Keratinocyte (primary cell): ENCODE measurements around the gene CERKL. TPM values are rescaled to one million over a fixed set of nuclear protein-coding genes. Genes with fewer than 3 reads are reported as not detected.

ENCODE experiments used
- DNase-seq: peaks from one replicate; pipeline ENCODE4 v3.0.0-alpha.2; 2011; ENCODE audit warnings: low read depth, missing footprints, low spot score
- FAIRE-seq: peaks from 2 replicates; lab custom pipeline; 2011; peaks lifted over from hg19 to GRCh38; lab: Jason Lieb, UNC
- H2AFZ ChIP-seq: 2 replicates; pipeline ENCODE4 v1.6.0; 2012; ENCODE audit warnings: low read length, control low read depth, inconsistent platforms; ENCODE audit not compliant: control insufficient read depth
- H3K27ac ChIP-seq: 2 replicates; pipeline ENCODE4 v1.5.1; 2011; ENCODE audit warnings: low read length; ENCODE audit not compliant: control insufficient read depth, insufficient read depth
- H3K27me3 ChIP-seq: 3 replicates; pipeline ENCODE4 v1.6.0; 2011; ENCODE audit warnings: low read length; ENCODE audit not compliant: control insufficient read depth, insufficient read depth; ENCODE audit errors: extremely low read depth
- H3K36me3 ChIP-seq, 2 experiments: 2 replicates in 1 of 2; 3 replicates in 1 of 2; pipeline ENCODE4 v1.5.1; 2011; ENCODE audit warnings: low read length in 2 of 2, mild to moderate bottlenecking in 1 of 2; ENCODE audit not compliant: control insufficient read depth in 2 of 2, insufficient read depth in 2 of 2; ENCODE audit errors: extremely low read depth in 1 of 2
- H3K4me1 ChIP-seq: 3 replicates; pipeline ENCODE4 v1.5.1; 2011; ENCODE audit warnings: low read length; ENCODE audit not compliant: control insufficient read depth, insufficient read depth; ENCODE audit errors: extremely low read depth
- H3K4me2 ChIP-seq: 3 replicates; pipeline ENCODE4 v1.6.0; 2011; ENCODE audit warnings: low read depth, low read length; ENCODE audit not compliant: control insufficient read depth, insufficient read depth; ENCODE audit errors: extremely low read depth
- H3K4me3 ChIP-seq, 3 experiments: fragments of 200-600 bp in 1 of 3; sonication (generic) in 1 of 3; 2 replicates in 2 of 3; 3 replicates in 1 of 3; pipeline ENCODE4 v1.5.1; 2011 to 2016; ENCODE audit warnings: low read length in 3 of 3, mild to moderate bottlenecking in 3 of 3, control low read depth in 2 of 3, inconsistent platforms in 1 of 3, low read depth in 1 of 3, mixed read lengths in 1 of 3, mixed run types in 1 of 3, moderate library complexity in 1 of 3; ENCODE audit not compliant: control insufficient read depth in 2 of 3, insufficient read depth in 2 of 3; ENCODE audit errors: extremely low read depth in 1 of 3
- H3K79me2 ChIP-seq: 2 replicates; pipeline ENCODE4 v1.6.0; 2012; ENCODE audit warnings: low read length; ENCODE audit not compliant: control insufficient read depth, insufficient read depth
- H3K9ac ChIP-seq: 3 replicates; pipeline ENCODE4 v1.6.0; 2011; ENCODE audit warnings: low read length; ENCODE audit not compliant: control insufficient read depth, insufficient read depth; ENCODE audit errors: extremely low read depth
- H3K9me1 ChIP-seq: 3 replicates; pipeline ENCODE4 v1.6.0; 2011; ENCODE audit warnings: low read length; ENCODE audit not compliant: control insufficient read depth, insufficient read depth; ENCODE audit errors: extremely low read depth
- H3K9me3 ChIP-seq: 2 replicates; pipeline ENCODE4 v1.5.1; 2012; ENCODE audit warnings: low read depth, low read length; ENCODE audit not compliant: control insufficient read depth
- H4K20me1 ChIP-seq: 3 replicates; pipeline ENCODE4 v1.6.0; 2011; ENCODE audit warnings: low read length; ENCODE audit not compliant: control insufficient read depth, insufficient read depth; ENCODE audit errors: extremely low read depth
- EZH2 ChIP-seq: IDR thresholded peaks from one replicate; pipeline ENCODE4 v1.6.1; 2012; ENCODE audit warnings: inconsistent platforms, mild to moderate bottlenecking, low read length, moderate library complexity
- dilution Hi-C: fragments of 300-500 bp; cut with MboI; formaldehyde crosslinking; loops from one replicate; pipeline ENCODE4 v1.7.0; 2020; ENCODE audit warnings: low sequenced_read_pairs; ENCODE audit not compliant: extremely low pct_ligation_motif_present
- polyA plus RNA-seq, 5 experiments: library from polyadenylated mRNA; depleted of rRNA in 3 of 5; stranded (reverse) in 3 of 5; stranded (forward) in 1 of 5; unstranded in 1 of 5; fragments of >200 nt; gene quantifications; 1 replicate in 1 of 5; 2 replicates in 3 of 5; 3 replicates in 1 of 5; pipeline versions ENCODE4 v1.2.1 to v1.2.3, GENCODE V29; 2011 to 2012; ENCODE audit warnings: missing spikeins in 2 of 5, low read depth in 1 of 5, low replicate concordance in 1 of 5
- TF ChIP-seq, protein P1 (sequence below), 3 experiments: IDR thresholded peaks in 1 of 3; conservative IDR thresholded peaks in 1 of 3; optimal IDR thresholded peaks in 1 of 3; 2 replicates in 2 of 3; 3 replicates in 1 of 3; pipeline versions ENCODE3 to v1.5.1; 2011; ENCODE audit warnings: low read length in 3 of 3, mild to moderate bottlenecking in 3 of 3, moderate library complexity in 2 of 3, control low read depth in 1 of 3, inconsistent platforms in 1 of 3; ENCODE audit not compliant: insufficient read depth in 2 of 3; ENCODE audit errors: extremely low read depth in 1 of 3

The CERKL gene
- polyA plus RNA-seq, 1 donor (not counting 4 experiments of a cell fraction or from before 2014, with no cell fraction given): 0.03 TPM

DNA sequence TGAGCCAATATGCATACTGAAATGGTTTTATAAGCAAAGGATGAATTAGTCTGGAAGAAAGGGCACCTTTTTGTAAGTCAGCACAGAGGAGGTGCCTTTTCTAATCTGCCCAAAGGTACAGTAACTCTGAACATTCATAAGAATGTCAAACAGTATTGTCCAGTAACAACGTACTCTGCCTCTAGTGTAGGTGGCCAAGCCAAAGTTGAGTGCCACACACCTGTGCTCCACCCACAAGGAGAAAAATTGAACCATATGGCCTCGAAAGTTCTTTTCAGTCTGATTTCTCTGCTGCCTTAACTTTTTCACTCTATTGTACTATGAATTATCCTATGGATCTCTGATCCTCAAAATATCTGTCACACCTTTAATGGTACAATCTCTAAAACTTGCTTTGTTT is 86.8 kb downstream of the CERKL start:
- Histone ChIP-seq H3K27me3 (no peaks in the 10 kb centered on the region), H3K9me1 (no peaks in the 10 kb centered on the region), H3K4me3 (no peak overlapping the region), H2AFZ (no peak overlapping the region), H4K20me1 (no peaks in the 10 kb centered on the region), H3K9ac (no peak overlapping the region), H3K79me2 (no peaks in the 10 kb centered on the region), H3K4me1 (peaks cover 2% of the 10 kb centered on the region), H3K27ac (no peak overlapping the region), H3K36me3 (no peaks in the 10 kb centered on the region), H3K4me2 (no peak overlapping the region), H3K9me3 (no peaks in the 10 kb centered on the region)
- FAIRE-seq (no peak), DNase-seq (no peak)
- dilution Hi-C loops: no loop called here
- TF ChIP-seq, protein P1, sequence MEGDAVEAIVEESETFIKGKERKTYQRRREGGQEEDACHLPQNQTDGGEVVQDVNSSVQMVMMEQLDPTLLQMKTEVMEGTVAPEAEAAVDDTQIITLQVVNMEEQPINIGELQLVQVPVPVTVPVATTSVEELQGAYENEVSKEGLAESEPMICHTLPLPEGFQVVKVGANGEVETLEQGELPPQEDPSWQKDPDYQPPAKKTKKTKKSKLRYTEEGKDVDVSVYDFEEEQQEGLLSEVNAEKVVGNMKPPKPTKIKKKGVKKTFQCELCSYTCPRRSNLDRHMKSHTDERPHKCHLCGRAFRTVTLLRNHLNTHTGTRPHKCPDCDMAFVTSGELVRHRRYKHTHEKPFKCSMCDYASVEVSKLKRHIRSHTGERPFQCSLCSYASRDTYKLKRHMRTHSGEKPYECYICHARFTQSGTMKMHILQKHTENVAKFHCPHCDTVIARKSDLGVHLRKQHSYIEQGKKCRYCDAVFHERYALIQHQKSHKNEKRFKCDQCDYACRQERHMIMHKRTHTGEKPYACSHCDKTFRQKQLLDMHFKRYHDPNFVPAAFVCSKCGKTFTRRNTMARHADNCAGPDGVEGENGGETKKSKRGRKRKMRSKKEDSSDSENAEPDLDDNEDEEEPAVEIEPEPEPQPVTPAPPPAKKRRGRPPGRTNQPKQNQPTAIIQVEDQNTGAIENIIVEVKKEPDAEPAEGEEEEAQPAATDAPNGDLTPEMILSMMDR (optimal IDR thresholded peaks at IDR 0.05 in 1 of 3, IDR thresholded peaks at IDR 0.05 in 1 of 3, conservative IDR thresholded peaks at IDR 0.05 in 1 of 3; ENCODE audit: extremely low read depth in 1 of 3, insufficient read depth in 2 of 3, low read length in 3 of 3): no peak
- TF ChIP-seq EZH2: no peak

GRCh38 chr2:181566334-181567032 is 90.4 kb downstream of the CERKL start:
- no peaks in the 10 kb centered on the region for H3K9me3 ChIP-seq
- H3K4me2 ChIP-seq: no peak overlapping the region
- H2AFZ ChIP-seq: no peak overlapping the region
- H3K36me3 ChIP-seq: no peaks in the 10 kb centered on the region
- no peak overlapping the region for H3K4me3 ChIP-seq
- no peak overlapping the region for H3K9ac ChIP-seq
- dilution Hi-C loops: no loop called here
- no peak for TF ChIP-seq EZH2
- TF ChIP-seq, protein P1 (optimal IDR thresholded peaks at IDR 0.05 in 1 of 3, IDR thresholded peaks at IDR 0.05 in 1 of 3, conservative IDR thresholded peaks at IDR 0.05 in 1 of 3; ENCODE audit: extremely low read depth in 1 of 3, insufficient read depth in 2 of 3, low read length in 3 of 3): no peak
- H3K27ac ChIP-seq: no peak overlapping the region
- no peaks in the 10 kb centered on the region for H3K9me1 ChIP-seq
- DNase-seq (no peak), FAIRE-seq (no peak)
- H3K27me3 ChIP-seq: no peaks in the 10 kb centered on the region
- no peaks in the 10 kb centered on the region for H3K4me1 ChIP-seq
- H4K20me1 ChIP-seq: no peaks in the 10 kb centered on the region
- H3K79me2 ChIP-seq: no peaks in the 10 kb centered on the region
